Activated CD4-positive, CD25-positive, alpha-beta regulatory T cell treated with anti-CD3 and anti-CD28 coated beads, Interleukin-2, amount 50 U/mL, for 24 hours (primary cell): ENCODE measurements around the gene DMAC2.
"Not testable (repeated sequence)": the region's sequence is repeated elsewhere in the genome, so short reads cannot be mapped to it uniquely, and the experiment has no call there.

Source experiments
- ATAC-seq, 2 donors: fragments of 150-1000 bp; cut with Tn5 transposase; one replicate each; pipeline ENCODE4 v1.10.0; 2021; ENCODE audit warnings: mild to moderate bottlenecking in 1 of 2, moderate library complexity in 1 of 2

The DMAC2 gene

GRCh38 chr19:41442473-41443355, 3.0 kb upstream of the DMAC2 start, which contains the start of gene ERICH4:
TSS of gene ERICH4 (plus strand) at chr19:41443156. CDS start at chr19:41443170, 14 bp downstream.
- ATAC-seq: no peak

- no peak for ATAC-seq
Observed at GRCh38 chr19:41441321-41441945, 1.7 kb upstream of the DMAC2 start.

GRCh38 chr19:41437944-41438574, 1.7 kb downstream of the DMAC2 start:
- no peak for ATAC-seq

GRCh38 chr19:41436674-41436951, 3.1 kb downstream of the DMAC2 start:
- ATAC-seq: no peak

- ATAC-seq: no peak
Observed at GRCh38 chr19:41435936-41436673, 3.6 kb downstream of the DMAC2 start.

GRCh38 chr19:41435376-41435775, 4.3 kb downstream of the DMAC2 start:
- not testable (repeated sequence) for ATAC-seq

- ATAC-seq: no peak
Observed at GRCh38 chr19:41434450-41434849, 5.3 kb downstream of the DMAC2 start.

- ATAC-seq: no peak
Observed at GRCh38 chr19:41433171-41433570, 6.5 kb downstream of the DMAC2 start.

- no peak for ATAC-seq
Observed at GRCh38 chr19:41431426-41432386, 8.0 kb downstream of the DMAC2 start.

- no peak for ATAC-seq
Observed at GRCh38 chr19:41430922-41431321, 8.8 kb downstream of the DMAC2 start.

GRCh38 chr19:41428481-41428859, 11.2 kb downstream of the DMAC2 start:
- no peak for ATAC-seq

- peak; percentile 20 to 30 for ATAC-seq
Observed at GRCh38 chr19:41427647-41428480, 11.8 kb downstream of the DMAC2 start.

- ATAC-seq: peak; percentile 57 to 61
Observed at GRCh38 chr19:41426952-41427646, 12.6 kb downstream of the DMAC2 start, which contains the start of gene B3GNT8. TSS of gene B3GNT8 (minus strand) at chr19:41427374. CDS start at chr19:41426778, 596 bp downstream.

GRCh38 chr19:41426116-41426841, 13.4 kb downstream of the DMAC2 start:
- no peak for ATAC-seq

GRCh38 chr19:41425174-41426115, 14.3 kb downstream of the DMAC2 start:
- ATAC-seq: no peak

GRCh38 chr19:41424335-41425173, 15.2 kb downstream of the DMAC2 start:
- ATAC-seq: no peak

- ATAC-seq: no peak
Observed at GRCh38 chr19:41422955-41423354, 16.8 kb downstream of the DMAC2 start.
